ENCODE results near the gene DIAPH2. TPM values are rescaled to one million over a fixed set of nuclear protein-coding genes. Genes with fewer than 3 reads are reported as not detected.

The DIAPH2 gene
- total and polyA plus RNA-seq, 2 donors (not counting 1 experiment from before 2014, with no cell fraction given) = 16.8 to 18.5 TPM

- Histone ChIP-seq H3K79me2 (ENCODE audit: control insufficient read depth, insufficient read depth, low read length) (peaks cover 4% of the 10 kb centered on the region), H3K4me3 (replicated peaks in 1 of 4; ENCODE audit: control extremely low read depth in 1 of 4, insufficient read depth in 1 of 4, low read depth in 3 of 4, low read length in 4 of 4) (no peak overlapping the region), H3K9ac (ENCODE audit: insufficient read depth, low read length) (no peak overlapping the region), H3K4me2 (ENCODE audit: extremely low read depth, insufficient read depth, low read length) (no peak overlapping the region), H4K20me1 (ENCODE audit: control insufficient read depth, extremely low read depth, insufficient read depth, low read length) (no peaks in the 10 kb centered on the region), H3K4me1 (ENCODE audit: control insufficient read depth, extremely low read depth, insufficient read depth, low read length) (no peaks in the 10 kb centered on the region), H2AFZ (ENCODE audit: low read length) (no peak overlapping the region), H3K27ac (ENCODE audit: insufficient read depth, low read length) (no peak overlapping the region), H3K9me3 (ENCODE audit: control insufficient read depth, insufficient read depth, low read depth, low read length) (no peaks in the 10 kb centered on the region), H3K27me3 (ENCODE audit: control insufficient read depth, insufficient read depth, low read length) (no peaks in the 10 kb centered on the region), H3K36me3 (ENCODE audit: control insufficient read depth, insufficient read depth, low read length) (no peaks in the 10 kb centered on the region)
- DNase-seq (ENCODE audit: low read depth in 2 of 2) = no peak
- TF ChIP-seq, protein P1, sequence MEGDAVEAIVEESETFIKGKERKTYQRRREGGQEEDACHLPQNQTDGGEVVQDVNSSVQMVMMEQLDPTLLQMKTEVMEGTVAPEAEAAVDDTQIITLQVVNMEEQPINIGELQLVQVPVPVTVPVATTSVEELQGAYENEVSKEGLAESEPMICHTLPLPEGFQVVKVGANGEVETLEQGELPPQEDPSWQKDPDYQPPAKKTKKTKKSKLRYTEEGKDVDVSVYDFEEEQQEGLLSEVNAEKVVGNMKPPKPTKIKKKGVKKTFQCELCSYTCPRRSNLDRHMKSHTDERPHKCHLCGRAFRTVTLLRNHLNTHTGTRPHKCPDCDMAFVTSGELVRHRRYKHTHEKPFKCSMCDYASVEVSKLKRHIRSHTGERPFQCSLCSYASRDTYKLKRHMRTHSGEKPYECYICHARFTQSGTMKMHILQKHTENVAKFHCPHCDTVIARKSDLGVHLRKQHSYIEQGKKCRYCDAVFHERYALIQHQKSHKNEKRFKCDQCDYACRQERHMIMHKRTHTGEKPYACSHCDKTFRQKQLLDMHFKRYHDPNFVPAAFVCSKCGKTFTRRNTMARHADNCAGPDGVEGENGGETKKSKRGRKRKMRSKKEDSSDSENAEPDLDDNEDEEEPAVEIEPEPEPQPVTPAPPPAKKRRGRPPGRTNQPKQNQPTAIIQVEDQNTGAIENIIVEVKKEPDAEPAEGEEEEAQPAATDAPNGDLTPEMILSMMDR (conservative IDR thresholded peaks at IDR 0.05 in 1 of 2, IDR thresholded peaks at IDR 0.05 in 1 of 2; ENCODE audit: low read depth in 1 of 2, low read length in 2 of 2) = no peak
- no peak for TF ChIP-seq EZH2 (IDR thresholded peaks at IDR 0.05; ENCODE audit: low read length, missing control alignments)
Observed at GRCh38 chrX:96719161-96719875, 34.7 kb downstream of the DIAPH2 start.

DNA sequence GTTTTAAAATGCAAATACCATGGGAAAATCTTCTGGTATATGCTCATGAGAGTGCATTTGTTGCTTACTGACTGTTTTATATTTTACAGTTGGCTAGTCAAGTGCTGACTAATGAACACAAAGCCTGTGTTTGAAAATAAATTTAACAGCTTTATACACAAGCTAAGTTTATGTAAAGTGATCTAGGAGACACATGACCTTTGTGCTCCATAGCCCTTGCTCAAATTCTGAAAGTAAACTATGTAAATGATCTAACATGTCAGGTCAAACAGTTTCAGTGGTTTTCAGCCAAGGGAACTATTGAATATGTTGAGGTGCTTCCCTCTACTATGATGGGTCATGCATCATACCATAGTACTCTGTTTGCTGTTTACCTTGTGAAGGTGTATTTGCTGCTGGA, 36.7 kb downstream of the DIAPH2 start:
- no peaks in the 10 kb centered on the region for H3K4me1 ChIP-seq (ENCODE audit: control insufficient read depth, extremely low read depth, insufficient read depth, low read length)
- no peak overlapping the region for H3K4me3 ChIP-seq (replicated peaks in 1 of 4; ENCODE audit: control extremely low read depth in 1 of 4, insufficient read depth in 1 of 4, low read depth in 3 of 4, low read length in 4 of 4)
- DNase-seq (ENCODE audit: low read depth in 2 of 2) = peak in 1 of 2 donors; percentile 40
- H3K9me3 ChIP-seq (ENCODE audit: control insufficient read depth, insufficient read depth, low read depth, low read length) = no peaks in the 10 kb centered on the region
- H3K9ac ChIP-seq (ENCODE audit: insufficient read depth, low read length) = no peak overlapping the region
- peaks cover 4% of the 10 kb centered on the region for H3K79me2 ChIP-seq (ENCODE audit: control insufficient read depth, insufficient read depth, low read length)
- no peaks in the 10 kb centered on the region for H3K36me3 ChIP-seq (ENCODE audit: control insufficient read depth, insufficient read depth, low read length)
- H3K27me3 ChIP-seq (ENCODE audit: control insufficient read depth, insufficient read depth, low read length) = no peaks in the 10 kb centered on the region
- H3K27ac ChIP-seq (ENCODE audit: insufficient read depth, low read length) = no peak overlapping the region
- H2AFZ ChIP-seq (ENCODE audit: low read length) = no peak overlapping the region
- H4K20me1 ChIP-seq (ENCODE audit: control insufficient read depth, extremely low read depth, insufficient read depth, low read length) = no peaks in the 10 kb centered on the region
- no peak overlapping the region for H3K4me2 ChIP-seq (ENCODE audit: extremely low read depth, insufficient read depth, low read length)
- TF ChIP-seq, protein P1 (conservative IDR thresholded peaks at IDR 0.05 in 1 of 2, IDR thresholded peaks at IDR 0.05 in 1 of 2; ENCODE audit: low read depth in 1 of 2, low read length in 2 of 2) = no peak

DNA sequence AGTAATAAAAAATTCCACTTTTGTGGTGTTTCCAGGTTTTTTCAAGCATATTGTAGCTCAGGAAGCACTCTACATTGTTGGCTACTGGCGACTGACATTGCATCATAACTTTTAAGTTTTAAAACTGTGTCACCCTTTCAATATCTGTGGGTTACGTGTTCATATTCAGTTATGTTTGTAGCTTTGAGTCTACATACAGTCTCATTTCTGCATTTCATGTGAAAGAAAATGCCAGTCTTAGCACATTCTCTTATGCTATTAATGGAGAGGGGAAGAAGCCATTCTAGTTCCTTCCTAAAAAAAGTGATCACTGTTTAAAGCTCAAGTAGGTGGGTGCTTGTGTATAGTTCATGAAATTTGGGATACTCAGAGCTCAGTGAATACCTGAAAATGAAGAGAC, 38.1 kb downstream of the DIAPH2 start:
- H3K4me2 ChIP-seq (ENCODE audit: extremely low read depth, insufficient read depth, low read length) = no peak overlapping the region
- H3K79me2 ChIP-seq (ENCODE audit: control insufficient read depth, insufficient read depth, low read length) = no peaks in the 10 kb centered on the region
- H3K36me3 ChIP-seq (ENCODE audit: control insufficient read depth, insufficient read depth, low read length) = no peaks in the 10 kb centered on the region
- no peaks in the 10 kb centered on the region for H4K20me1 ChIP-seq (ENCODE audit: control insufficient read depth, extremely low read depth, insufficient read depth, low read length)
- no peak overlapping the region for H3K27ac ChIP-seq (ENCODE audit: insufficient read depth, low read length)
- no peak for TF ChIP-seq EZH2 (IDR thresholded peaks at IDR 0.05; ENCODE audit: low read length, missing control alignments)
- TF ChIP-seq, protein P1 (conservative IDR thresholded peaks at IDR 0.05 in 1 of 2, IDR thresholded peaks at IDR 0.05 in 1 of 2; ENCODE audit: low read depth in 1 of 2, low read length in 2 of 2) = no peak
- no peak overlapping the region for H3K9ac ChIP-seq (ENCODE audit: insufficient read depth, low read length)
- H3K9me3 ChIP-seq (ENCODE audit: control insufficient read depth, insufficient read depth, low read depth, low read length) = no peaks in the 10 kb centered on the region
- no peaks in the 10 kb centered on the region for H3K4me1 ChIP-seq (ENCODE audit: control insufficient read depth, extremely low read depth, insufficient read depth, low read length)
- no peaks in the 10 kb centered on the region for H3K27me3 ChIP-seq (ENCODE audit: control insufficient read depth, insufficient read depth, low read length)
- no peak overlapping the region for H3K4me3 ChIP-seq (replicated peaks in 1 of 4; ENCODE audit: control extremely low read depth in 1 of 4, insufficient read depth in 1 of 4, low read depth in 3 of 4, low read length in 4 of 4)
- H2AFZ ChIP-seq (ENCODE audit: low read length) = no peak overlapping the region
- DNase-seq (ENCODE audit: low read depth in 2 of 2) = no peak

Measured in fibroblast of lung (primary cell).